GM10266 (cell line): ENCODE data around the gene POLR2A.

Experiments
- DNase-seq: peaks from one replicate; pipeline ENCODE4 v3.0.0; 2012; ENCODE audit errors: extremely low spot score
- TF ChIP-seq, protein P1 (sequence below): IDR thresholded peaks from 2 replicates; pipeline ENCODE4 v1.5.1; 2012; ENCODE audit warnings: mild to moderate bottlenecking, low read depth; ENCODE audit not compliant: control insufficient read depth, insufficient read depth; ENCODE audit errors: missing control alignments

POLR2A gene

GRCh38 chr17:7484067-7484918, at the start of gene POLR2A:
Gene POLR2A (plus strand): TSS chr17:7484366.
- TF ChIP-seq, protein P1, sequence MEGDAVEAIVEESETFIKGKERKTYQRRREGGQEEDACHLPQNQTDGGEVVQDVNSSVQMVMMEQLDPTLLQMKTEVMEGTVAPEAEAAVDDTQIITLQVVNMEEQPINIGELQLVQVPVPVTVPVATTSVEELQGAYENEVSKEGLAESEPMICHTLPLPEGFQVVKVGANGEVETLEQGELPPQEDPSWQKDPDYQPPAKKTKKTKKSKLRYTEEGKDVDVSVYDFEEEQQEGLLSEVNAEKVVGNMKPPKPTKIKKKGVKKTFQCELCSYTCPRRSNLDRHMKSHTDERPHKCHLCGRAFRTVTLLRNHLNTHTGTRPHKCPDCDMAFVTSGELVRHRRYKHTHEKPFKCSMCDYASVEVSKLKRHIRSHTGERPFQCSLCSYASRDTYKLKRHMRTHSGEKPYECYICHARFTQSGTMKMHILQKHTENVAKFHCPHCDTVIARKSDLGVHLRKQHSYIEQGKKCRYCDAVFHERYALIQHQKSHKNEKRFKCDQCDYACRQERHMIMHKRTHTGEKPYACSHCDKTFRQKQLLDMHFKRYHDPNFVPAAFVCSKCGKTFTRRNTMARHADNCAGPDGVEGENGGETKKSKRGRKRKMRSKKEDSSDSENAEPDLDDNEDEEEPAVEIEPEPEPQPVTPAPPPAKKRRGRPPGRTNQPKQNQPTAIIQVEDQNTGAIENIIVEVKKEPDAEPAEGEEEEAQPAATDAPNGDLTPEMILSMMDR, result no peak
- peak; percentile 97 for DNase-seq

GRCh38 chr17:7435676-7436555, 48.2 kb upstream of the POLR2A start:
- peak; percentile 61 for DNase-seq
- TF ChIP-seq, protein P1, result peak; percentile 27

DNA sequence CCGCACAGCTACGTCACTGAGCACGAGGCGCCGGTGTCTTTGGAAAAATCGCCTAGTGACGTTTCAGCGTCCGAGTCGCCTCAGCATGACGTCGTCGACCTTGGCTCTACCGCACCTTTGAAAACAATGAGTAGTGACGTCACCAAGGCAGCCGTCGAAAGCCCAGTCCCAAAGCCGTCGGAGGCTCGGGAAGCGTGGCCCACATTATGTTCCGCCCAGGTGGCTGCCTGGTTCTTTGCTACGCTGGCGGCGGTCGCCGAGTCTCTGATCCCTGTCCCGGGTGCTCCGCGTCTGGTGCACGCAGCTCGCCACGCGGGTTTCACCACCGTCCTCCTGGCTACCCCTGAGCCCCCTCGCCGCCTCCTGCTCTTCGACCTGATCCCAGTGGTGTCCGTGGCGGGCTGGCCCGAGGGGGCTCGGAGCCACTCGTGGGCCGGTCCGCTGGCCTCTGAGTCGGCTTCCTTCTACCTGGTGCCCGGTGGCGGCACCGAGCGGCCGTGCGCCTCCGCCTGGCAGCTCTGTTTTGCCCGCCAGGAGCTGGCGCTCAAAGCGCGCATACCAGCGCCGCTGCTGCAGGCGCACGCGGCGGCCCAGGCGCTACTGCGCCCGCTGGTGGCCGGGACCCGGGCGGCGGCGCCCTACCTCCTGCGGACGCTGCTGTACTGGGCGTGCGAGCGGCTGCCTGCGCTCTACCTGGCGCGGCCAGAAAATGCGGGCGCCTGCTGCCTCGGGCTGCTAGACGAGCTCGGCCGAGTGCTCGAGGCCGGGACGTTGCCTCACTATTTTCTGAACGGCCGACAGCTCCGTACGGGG, 47.4 kb upstream of the POLR2A start:
- DNase-seq, result peak; percentile 85

GRCh38 chr17:7437369-7437863, 46.8 kb upstream of the POLR2A start:
- DNase-seq, result no peak
- TF ChIP-seq, protein P1, result no peak

More for the DNA sequence above, 47.4 kb upstream of the POLR2A start:
- TF ChIP-seq, protein P1, result peak; percentile 97

DNA sequence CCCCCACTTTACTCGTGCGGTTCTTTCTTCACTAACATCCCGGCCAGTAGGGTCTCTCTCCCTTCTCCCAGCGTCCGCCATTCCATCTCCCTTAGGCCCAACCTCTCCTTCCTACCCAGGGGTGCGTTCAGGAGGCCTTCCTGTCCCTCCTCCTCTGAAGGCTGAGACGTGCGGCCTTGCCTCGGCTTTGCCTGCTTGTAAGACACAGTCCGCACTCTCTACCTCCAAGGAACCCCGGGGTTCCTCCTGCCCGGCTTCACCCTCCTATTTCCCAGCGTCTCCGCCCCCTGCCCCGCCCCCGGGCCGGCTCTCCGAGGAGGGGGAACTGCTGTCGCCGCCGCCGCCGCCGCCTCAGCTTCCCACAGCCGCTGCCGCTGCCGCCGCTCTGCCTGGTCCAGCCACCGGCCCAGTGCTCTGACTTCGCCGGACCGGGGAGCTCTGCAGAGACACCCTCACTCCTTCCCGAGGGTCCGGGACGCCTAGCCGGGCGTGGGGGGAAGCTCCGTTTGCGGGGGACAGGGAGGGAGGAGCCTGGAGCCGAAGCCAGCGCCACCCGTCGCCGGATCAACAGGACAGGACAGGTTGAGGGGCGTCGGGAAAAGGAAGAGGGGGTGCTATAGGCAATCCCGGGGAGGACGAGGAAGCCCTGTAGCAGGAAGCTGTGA, 46.1 kb upstream of the POLR2A start:
- TF ChIP-seq, protein P1, result no peak
- peak; percentile 76 for DNase-seq
